Measurements from ENCODE around the gene NPRL2.

DNA sequence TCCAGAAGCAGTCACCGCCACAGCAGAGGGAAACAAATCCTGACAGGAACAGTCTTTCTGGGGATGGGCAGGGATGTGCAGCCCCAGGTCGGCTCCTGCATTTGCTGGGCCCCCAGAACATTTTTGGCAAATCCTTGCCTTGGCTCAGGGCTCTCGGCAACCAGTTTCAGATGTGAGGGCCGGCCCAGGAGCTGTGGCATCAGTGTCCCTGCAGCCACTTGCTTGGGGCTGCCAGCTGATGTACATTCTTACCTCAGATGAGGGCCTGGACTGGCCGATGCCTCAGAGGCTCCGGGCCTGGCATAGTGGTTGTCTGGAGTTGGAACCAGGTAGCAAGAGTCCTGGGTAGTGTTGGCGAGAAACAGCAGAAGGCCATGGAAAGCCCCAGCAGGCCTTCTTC, 4.3 kb upstream of the NPRL2 start:
- TF ChIP-seq POLR2AphosphoS5 (IDR thresholded peaks at IDR 0.05) (no peak), POLR2A (IDR thresholded peaks at IDR 0.05) (no peak)
- TF ChIP-seq, protein P1, sequence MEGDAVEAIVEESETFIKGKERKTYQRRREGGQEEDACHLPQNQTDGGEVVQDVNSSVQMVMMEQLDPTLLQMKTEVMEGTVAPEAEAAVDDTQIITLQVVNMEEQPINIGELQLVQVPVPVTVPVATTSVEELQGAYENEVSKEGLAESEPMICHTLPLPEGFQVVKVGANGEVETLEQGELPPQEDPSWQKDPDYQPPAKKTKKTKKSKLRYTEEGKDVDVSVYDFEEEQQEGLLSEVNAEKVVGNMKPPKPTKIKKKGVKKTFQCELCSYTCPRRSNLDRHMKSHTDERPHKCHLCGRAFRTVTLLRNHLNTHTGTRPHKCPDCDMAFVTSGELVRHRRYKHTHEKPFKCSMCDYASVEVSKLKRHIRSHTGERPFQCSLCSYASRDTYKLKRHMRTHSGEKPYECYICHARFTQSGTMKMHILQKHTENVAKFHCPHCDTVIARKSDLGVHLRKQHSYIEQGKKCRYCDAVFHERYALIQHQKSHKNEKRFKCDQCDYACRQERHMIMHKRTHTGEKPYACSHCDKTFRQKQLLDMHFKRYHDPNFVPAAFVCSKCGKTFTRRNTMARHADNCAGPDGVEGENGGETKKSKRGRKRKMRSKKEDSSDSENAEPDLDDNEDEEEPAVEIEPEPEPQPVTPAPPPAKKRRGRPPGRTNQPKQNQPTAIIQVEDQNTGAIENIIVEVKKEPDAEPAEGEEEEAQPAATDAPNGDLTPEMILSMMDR (IDR thresholded peaks at IDR 0.05) = no peak
